Measurements from ENCODE around the gene MUC4.

Gene MUC4

GRCh38 chr3:195703776-195704175 is 108.0 kb downstream of the MUC4 start:
- DNase-seq (ENCODE audit: low read depth in 2 of 2, low spot score in 1 of 2), result no peak

DNA sequence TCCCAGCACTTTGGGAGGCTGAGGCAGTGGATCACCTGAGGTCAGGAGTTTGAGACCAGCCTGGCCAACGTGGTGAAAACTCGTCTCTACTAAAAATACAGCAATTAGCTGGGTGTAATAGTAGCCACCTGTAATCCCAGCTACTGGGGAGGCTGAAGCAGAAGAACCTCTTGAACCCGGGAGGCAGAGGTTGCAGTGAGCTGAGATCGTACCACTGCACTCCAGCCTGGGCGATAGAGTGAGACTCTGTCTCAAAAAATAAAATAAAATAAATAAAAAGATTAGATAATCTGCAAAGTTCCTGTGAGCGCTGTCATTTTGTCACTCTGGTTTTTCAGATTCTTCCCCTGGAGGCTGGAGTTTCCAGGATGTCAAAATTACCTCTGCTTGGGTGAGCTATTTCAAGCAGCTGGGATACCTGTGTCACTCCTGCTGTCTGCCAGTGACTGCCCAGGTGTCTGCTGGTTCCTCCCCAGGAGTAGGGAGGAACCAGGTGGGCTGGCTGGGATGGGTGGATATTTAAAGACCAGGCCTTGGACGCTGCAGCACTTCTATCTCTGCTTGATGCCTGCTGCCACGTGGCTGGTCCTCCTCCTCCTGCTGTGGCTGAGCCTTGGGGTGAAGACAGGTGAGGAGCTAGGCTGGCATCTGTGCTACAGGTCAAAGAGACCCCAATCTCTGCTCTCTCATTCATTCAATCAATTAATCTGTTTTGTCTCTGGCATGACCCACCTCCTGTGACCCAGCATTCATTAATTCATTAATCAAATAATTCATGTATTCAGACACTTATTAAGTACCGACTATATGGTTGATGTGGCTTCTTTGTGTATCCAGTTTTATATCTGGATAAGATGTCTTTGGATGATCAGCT is 110.5 kb downstream of the MUC4 start:
- no peak for DNase-seq (ENCODE audit: low read depth in 2 of 2, low spot score in 1 of 2)

DNA sequence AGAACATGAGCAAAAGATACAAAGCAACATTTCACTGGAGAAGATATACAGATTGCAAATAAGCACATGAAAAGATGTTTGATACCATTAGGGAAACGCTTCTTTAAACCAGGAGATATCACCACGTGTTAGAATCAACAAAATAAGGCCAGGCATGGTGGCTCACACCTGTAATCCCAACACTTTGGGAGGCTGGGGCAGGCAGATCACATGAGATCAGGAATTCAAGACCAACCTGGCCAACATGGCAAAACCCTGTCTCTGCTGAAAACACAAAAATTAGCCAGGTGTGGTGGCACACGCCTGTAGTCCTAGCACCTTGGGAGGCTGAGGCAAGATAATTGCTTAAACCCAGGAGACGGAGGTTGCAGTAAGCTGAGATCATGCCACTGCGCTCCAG is 111.4 kb downstream of the MUC4 start:
- DNase-seq (ENCODE audit: low read depth in 2 of 2, low spot score in 1 of 2), result no peak

- no peak for DNase-seq (ENCODE audit: low read depth in 2 of 2, low spot score in 1 of 2)
These were observed 111.9 kb downstream of the MUC4 start for GRCh38 chr3:195699860-195700259.

- DNase-seq (ENCODE audit: low read depth in 2 of 2, low spot score in 1 of 2), result no peak
These were observed 112.3 kb downstream of the MUC4 start for GRCh38 chr3:195699388-195699771.

DNA sequence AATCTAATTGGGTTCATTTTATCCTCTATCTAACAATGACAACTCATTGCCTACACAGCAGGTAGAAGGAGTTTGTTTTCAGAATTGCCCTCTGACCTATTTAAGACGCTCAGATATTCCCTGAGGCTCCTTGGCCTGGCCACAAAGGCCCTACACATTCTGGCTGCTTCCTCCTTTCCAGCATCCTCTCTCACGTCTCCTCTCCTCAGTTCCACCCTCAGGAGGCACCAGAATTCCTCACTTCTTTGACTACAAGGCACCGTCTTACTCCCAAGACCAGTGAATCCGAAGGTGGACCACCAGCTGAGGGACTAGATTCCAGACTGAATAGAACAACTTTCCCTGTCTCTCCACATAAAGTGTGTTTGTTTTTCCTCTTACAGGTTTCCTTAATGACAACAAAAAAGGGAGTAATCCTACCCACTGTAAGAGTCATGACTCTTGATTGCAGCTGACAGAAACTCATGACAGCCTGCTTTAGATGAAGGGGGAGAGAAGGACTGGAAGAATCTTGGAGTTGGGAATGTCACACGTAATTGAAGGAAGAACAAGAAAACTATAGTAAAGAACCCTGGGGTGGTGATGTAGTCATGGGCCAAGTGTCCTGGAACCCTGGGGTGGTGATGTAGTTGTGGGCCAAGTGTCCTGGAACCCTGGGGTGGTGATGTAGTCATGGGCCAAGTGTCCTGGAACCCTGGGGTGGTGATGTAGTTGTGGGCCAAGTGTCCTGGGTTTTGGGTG is 112.9 kb downstream of the MUC4 start:
- DNase-seq (ENCODE audit: low read depth in 2 of 2, low spot score in 1 of 2), result no peak

GRCh38 chr3:195698325-195698646 is 113.4 kb downstream of the MUC4 start:
- no peak for DNase-seq (ENCODE audit: low read depth in 2 of 2, low spot score in 1 of 2)

- no peak for DNase-seq (ENCODE audit: low read depth in 2 of 2, low spot score in 1 of 2)
These were observed 114.0 kb downstream of the MUC4 start for GRCh38 chr3:195697582-195698324.

Measured in stimulated activated CD8-positive, alpha-beta memory T cell treated with anti-CD3 and anti-CD28 coated beads, Interleukin-4, amount 100 ng/mL, for 4 hours (primary cell).